GM04503 (cell line): ENCODE data around the gene DEFB110.
A peak's percentile ranks its signal among the peaks of the same experiment; 100 is the strongest.

Experiments used
- DNase-seq: peaks from one replicate; pipeline ENCODE4 v3.0.0-alpha.2; 2012; ENCODE audit warnings: low read depth

DEFB110 gene

DNA sequence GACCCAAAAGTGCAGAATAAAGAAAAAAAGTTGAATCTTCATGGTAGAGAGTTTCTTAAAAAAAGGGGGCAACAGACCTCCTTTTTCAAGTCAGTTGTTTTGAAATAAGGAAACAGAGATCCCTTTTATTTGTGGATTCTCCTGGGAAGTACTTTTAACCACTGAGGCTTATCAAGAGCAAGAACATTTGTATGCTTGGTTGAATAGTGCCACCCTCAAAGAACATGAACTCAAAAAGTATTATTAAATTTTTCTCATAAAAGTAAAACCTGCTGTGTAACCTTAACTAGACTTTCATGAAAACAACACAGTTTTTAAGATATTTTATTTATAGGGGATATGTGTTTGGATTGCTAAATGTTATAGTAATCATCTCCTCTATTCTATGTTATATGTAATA is at the start of gene DEFB110:
Gene DEFB110 (minus strand): TSS at position 101 of the 400 bp plus-strand sequence. CDS start 59 bp downstream, at position 42.
- DNase-seq, result no peak

DNA sequence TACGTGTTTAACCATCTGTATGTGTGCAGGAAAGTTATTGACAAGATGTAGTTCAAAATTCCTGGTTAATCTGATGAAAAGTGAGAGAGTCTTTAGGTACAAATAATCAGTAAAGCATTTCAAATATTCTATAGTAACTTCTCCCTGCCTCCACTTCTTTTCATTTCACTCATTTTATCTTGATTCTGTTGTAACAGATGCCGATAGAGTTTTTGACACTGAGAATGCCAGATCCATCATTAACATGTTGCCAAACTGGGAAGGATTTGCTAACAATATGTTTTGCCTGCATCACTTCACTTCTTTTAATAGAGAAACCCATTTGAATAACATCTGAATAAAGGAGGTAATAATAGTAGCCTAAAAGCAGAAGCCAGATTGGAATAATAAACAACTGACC is 48.3 kb upstream of the DEFB110 start:
- no peak for DNase-seq

DNA sequence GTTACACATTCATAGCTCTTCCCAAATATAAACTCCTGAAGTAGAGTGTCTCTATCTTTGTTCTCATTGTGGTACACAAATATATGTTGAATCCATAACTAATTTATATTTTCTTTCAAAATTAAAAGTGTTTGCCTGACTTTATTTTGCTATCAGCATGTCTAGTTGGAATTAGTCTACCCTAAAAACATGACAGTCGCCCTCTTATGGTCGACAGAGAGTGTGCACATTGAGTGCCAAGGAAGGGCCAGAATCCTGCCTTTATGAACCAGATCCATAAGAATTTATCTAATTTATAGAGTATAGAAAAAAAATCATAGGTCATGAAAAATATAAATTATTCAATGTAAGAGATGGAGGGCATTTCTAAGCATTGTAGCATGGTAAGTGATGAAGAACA is 40.3 kb upstream of the DEFB110 start:
- no peak for DNase-seq

DNA sequence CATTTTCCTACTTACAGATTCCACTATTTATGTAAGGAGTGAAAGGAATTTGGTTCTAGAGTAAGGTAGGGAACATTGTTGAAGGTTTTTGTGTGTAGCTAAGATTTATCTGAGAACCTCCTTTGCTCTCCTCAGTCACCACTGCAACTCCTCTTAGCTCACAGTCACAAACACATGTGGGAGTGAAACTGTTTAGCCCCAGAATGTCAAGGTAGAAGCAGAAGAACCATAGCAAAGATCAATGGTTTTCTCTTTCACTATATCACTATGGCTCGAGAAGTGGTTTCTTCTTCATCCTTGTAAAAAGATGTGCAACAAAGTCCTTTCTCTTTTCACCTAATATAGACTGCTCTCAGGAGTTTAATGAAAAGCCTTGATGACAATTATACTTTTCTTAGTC is 34.4 kb upstream of the DEFB110 start:
- DNase-seq, result no peak

DNA sequence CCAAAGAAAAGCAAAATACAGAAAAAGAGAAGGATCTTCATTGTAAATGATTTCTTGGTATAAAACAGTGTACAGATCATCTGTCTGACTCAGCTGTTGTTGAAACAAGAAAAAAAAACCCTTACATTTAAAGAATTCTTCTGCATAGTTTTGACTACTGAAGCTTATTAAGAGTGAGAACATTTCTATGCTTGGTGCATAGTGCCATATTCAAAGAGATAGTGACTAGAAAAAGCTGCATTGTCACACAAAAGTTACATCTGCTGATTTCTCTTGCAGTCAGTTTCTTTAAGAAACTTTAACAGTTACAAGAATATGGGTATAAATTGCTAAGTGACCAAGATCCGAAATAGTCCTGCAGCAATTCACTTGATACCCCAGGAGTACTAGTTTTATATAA is 28.0 kb upstream of the DEFB110 start, which contains the start of gene DEFB112:
Gene DEFB112 (minus strand): TSS at position 101 of the 400 bp plus-strand sequence. CDS start 60 bp downstream, at position 41.
- DNase-seq, result no peak

DNA sequence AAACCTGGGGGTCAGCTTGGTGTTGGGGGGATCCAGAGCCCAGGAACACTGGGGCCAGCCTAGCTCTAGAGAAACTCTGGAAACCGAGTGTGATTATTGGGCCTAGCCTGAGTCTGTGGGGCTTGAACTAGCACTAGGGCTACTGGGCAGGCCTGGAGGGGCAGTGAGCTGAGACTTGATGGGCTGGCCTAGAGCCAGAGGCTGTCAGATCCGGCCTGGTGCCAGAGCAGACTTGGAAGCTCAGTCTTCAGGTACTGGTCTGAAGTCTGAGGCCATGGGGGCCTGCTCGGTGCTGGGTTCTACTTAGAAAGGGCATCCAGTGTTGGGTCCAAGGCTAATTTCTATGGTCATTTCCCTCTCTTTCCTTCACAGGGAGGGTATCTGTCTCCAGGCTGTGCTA is 25.2 kb upstream of the DEFB110 start:
- no peak for DNase-seq

DNA sequence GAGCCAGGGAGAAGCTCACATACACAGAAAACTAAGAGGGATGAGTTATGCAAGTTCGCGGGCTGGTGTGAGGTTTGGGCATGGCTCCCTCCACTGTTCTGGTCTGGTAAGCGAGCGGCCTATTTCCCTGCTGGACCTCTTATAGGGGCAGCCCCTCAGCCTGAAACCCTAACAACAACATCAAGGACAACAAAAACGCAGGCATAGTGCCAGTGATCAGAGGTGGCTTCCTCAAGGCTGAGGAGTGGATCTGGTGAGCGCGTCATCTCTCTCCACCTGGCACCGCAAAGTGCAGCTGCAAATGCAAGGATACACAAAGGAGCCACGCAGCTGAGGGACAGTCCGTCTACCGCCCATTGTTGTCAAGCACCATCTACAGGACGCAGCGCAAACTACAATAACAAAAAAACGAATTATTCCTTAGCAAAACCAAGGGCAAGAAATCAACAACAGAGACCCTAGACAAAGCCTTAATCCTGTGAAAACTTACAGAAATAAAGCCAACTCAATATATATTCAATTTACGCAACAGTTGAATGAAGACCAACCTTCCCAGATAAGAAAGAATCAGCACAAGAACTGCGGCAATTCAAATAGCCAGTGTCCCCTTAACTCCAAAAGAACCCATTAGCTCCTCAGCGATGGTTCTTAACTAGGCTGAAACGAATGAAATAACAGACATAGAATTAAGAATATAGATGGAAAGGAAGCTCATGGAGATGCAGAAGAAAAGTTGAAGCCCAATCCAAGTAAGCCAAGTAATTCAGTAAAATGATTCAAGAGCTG is 9.2 kb upstream of the DEFB110 start:
- no peak for DNase-seq

DNA sequence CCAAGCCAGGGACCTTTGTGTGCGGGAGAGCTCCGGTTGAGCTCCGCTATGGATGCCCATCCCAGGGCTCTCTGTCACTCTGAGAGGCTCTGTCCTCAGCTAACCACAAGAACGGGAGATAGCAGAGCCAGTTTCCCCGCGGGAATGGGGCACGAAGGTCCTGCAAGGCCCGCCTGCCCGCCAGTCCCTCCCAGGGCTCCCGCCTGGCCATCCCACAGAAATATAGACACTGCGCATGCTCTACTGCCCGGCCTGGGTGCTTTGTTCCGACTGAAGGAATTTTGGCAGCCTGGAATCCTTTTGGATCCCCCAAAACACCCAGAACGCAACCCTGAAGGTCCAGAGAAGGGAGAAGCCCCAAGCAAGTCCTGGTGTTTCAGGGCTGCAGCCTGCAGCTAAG is 8.6 kb upstream of the DEFB110 start:
- no peak for DNase-seq

DNA sequence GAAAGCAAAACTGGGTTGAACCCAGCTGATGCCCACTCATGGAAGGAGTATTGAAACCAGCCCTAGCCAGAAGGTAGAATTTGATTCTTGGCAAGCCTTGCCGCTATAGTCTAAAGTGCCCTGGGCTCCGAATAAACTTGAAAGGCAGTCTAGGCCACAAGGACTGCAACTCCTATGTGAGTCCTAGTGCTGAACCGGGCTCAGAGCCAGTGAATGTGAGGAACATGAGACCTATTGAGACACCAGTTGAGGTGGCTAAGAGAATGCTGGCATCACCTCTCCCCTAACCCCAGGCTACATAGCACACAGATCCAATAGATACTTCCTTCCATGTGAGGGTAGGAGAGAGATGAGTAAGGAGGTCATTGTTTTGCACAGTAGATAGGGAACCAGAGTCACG is 3.5 kb upstream of the DEFB110 start:
- no peak for DNase-seq

DNA sequence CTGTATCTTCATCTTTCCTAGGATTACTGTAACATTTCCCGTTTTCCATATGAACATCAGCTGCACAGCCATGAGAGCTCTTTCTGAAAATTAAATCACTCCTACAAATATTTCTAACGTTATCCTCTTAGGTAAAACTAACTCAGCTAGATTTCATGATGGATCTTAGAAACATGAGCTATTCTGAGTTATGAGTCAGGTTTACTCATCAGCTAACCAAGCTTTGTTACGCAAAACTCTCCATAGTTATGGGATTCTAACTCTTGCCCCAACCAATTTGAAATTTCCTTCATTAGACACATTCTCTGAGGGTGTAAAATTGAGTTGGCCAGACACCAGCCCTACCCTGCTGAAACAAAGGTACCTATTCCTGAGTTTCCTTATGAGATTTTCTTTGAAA is 14.0 kb downstream of the DEFB110 start:
- peak; percentile 28 for DNase-seq

DNA sequence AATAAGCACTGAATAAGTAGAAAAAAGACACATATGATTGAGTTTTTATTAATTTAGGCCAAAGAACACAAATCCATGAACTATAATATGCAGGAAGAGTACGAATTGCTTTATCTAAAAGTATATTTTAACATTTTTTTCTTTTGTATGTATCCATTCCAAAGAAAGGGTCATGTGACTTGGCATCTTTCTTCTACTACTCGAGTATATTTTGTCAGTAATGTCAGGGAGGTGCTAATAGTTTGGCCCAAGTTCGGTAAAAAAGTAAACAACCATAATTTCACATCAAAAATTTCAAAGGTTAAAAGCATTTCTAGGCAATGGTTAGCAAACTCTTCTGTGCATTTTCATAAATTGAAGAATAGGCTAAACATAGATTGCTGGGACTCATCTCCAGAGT is 18.7 kb downstream of the DEFB110 start:
- no peak for DNase-seq

DNA sequence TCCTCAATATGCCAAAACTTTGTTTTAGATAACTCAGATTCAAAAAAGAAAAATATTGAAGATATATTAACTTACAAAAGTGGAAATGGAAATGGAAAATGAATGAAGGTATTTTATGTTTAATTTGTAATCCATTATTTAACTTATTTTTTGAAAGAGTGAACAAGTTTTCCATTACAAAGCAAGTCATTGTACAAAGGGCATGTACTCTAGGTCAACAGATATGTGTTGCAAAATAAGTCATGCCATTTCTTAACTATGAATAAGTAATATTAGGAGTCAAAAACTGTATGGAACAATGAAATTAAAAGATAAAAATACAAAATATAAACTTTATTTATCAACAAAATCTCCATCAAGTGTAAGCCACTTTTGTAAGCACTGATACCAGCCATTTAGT is 26.5 kb downstream of the DEFB110 start:
- DNase-seq, result no peak

DNA sequence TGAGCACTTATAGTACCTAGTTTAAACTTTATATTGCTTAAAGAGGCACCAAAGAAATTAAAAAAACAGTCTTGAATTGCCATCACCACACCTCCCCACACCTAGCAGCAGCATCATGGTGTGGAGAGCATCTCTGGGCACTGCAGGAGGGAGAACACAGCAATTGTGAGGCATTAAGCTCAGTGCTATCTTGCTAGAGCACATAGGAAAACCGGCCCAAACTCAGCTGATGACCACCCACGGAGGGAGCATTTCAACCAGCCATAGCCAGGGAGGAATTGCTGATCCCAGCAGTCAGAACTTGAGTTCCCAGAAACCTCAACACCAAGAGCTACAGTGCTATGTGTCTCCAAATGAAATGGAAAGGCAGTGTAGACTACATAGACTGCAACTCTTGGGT is 32.9 kb downstream of the DEFB110 start:
- no peak for DNase-seq

DNA sequence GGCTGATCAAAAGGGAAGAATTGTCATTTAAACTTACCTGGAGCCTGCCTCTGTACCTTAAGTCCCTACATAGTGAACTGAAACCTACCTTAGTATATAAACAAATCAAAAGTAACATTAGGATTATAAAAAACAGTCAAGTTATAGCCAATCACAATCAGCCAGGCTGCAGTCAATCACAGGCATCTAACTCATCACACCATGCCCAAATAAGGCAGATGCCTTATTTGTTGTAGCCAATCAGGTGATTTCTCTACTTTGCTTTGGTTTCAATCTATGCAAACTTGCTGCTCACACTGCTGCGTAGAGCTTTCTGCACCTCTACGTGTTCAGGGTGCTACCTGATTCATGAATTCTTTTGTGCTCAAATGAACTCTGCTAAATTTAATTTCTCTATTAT is 34.0 kb downstream of the DEFB110 start:
- DNase-seq, result no peak

DNA sequence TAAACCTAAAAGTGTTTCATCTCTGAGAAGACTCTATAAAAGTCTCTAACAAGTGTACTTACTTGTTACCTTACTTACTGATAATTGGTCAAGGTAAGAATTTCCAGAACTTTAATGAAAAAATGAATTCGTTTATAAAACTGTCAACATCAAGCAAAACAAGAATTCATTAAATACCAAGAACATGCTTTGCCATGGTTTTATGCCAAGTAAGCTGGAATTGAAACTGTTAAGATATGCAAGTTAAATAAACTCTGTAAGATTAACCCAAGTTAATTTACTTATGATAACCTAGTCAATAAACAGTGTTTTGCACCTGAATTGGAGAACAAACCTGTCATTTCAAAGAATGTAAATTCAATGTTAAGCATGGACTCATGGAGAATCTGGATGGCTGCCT is 35.2 kb downstream of the DEFB110 start:
- DNase-seq, result no peak

DNA sequence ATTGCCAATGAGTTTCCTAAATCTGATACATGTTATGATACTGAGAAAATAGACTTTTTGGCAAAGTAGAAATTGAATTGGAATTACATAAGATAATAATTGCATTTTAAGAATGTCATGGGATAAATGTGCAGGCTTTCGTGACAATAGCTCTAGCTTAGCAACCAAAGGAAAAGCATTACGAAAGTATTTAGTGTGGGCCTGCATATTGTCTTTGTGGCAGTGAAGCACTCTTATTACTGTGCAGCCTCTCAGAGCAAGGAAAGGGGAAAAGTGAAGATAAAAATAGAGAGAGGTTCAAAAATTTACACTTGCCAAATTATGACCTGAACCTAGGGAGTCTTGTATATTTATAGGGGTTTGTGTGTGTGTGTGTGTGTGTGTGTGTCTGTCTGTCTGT is 39.7 kb downstream of the DEFB110 start:
- no peak for DNase-seq

DNA sequence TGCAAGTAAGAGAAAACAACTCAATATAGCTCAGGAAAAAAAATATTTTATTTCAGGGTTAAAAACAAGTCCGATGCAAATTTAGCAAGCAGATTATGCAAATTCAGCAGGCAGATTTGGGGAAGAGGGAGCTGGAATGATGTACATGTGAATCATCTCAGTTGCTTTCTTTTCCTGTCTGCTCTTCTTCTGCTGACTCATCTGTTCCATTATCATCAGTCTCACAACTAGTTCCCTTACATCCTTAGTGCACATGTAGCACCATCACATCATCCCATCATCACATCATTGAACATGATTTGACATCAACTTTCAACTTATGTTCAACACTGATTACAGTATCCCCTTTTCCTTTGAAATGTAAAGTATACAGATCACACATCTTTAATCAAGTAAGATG is 40.9 kb downstream of the DEFB110 start:
- peak; percentile 16 for DNase-seq

DNA sequence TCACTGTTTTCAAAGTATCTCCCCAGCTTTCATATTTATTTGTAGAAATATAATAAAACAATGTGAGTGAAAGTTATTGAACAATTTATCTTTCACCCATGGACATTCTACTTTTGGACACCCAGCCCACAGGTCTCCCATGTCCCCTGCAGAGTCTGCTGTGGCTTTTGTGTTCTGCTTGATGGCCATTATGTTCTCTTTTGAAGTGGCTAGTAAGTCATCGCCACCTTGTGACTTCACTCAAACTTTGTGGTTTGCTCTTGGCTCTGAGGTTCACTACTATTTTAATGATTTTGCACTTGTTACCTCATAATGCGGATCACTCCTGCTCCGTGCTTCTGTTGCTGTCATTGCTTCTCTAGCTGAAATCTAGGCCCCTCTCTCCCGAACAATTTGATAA is 42.2 kb downstream of the DEFB110 start:
- no peak for DNase-seq

DNA sequence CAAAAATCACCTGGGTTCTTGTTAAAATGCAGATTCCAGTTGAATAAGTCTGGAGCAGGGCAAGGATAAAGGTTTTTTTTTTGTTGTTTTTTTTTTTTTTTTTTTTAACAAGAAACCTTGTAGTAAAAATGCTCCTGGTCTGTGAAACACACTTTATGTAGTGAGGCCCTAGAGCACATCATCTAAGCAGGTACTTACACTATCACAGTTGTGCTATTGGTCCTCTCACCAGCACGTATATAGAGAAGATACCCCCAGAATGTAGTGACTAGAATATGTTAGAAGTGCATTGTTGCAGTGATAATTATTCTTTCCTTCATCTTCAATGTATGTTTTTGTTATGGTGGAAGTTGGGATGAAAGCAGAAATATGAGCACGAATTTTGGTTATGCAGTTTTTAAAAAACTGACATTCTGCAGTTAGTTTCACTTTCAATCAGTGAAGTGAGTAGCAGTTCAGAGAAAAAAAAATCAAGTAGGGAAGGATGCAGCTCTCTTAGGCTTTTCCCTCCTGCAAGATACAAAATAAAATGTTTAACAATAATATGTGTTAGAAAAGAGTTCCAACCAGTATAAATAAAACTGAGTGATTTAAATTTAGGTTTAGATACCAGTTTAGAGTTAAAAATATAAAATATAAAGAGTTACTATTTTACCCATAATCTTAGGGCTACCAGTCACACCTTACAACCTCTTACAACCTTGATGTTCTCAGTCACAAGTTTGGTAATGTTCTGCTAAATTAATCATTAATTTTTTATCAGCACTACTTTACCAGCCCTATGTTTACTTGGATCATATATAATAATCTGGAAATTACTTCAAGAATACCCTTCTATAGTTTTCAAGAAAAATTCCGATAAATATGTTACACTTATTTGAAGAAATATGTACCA is 43.2 kb downstream of the DEFB110 start:
- no peak for DNase-seq

DNA sequence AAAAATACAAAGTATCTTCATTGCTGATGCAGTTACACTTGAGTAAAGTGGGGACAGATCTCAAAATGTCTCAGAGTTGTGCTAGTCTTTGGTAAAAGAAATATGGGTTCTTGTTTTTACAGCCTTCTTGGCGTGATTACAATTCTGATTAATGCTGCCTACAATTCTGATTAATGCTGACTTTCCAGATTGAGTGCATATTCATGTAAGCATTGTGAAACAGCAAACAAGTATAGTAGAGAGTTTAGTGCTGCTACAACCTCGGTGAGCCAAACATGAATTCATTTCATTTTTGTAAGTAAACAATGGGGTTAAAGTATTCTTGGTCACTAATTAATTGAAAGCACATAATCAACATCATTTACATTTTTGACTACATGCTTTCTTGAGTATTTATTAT is 52.2 kb downstream of the DEFB110 start, which contains the start of gene DEFB113:
Gene DEFB113 (minus strand): TSS at position 21 of the 400 bp plus-strand sequence. CDS start 0 bp downstream, at position 21.
- no peak for DNase-seq
